Ammon's horn (tissue), 1 donor: Measurements from ENCODE around the gene LYVE1.

ENCODE experiments used
- DNase-seq: peaks from one replicate; pipeline ENCODE4 v3.0.0-alpha.2; 2016; ENCODE audit warnings: low spot score

Gene LYVE1

DNA sequence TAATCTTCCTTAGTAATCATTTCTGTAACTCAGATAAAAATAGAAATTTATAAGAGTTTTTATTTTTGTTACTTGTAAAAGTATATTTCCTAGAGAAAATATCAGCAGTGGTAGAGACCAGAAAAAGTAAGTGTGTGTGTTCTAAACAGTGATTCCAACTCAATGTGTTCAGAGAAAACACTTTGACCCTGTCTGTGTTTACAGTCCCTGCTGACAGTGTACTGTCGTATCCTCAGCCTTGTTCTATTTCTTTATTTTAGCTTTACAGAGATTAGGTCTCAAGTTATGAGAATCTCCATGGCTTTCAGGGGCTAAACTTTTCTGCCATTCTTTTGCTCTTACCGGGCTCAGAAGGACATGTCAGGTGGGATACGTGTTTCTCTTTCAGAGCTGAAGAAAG lies 10.2 kb downstream of the LYVE1 start:
- no peak for DNase-seq

- no peak for DNase-seq
These were observed 11.9 kb downstream of the LYVE1 start for GRCh38 chr11:10556590-10556989.

DNA sequence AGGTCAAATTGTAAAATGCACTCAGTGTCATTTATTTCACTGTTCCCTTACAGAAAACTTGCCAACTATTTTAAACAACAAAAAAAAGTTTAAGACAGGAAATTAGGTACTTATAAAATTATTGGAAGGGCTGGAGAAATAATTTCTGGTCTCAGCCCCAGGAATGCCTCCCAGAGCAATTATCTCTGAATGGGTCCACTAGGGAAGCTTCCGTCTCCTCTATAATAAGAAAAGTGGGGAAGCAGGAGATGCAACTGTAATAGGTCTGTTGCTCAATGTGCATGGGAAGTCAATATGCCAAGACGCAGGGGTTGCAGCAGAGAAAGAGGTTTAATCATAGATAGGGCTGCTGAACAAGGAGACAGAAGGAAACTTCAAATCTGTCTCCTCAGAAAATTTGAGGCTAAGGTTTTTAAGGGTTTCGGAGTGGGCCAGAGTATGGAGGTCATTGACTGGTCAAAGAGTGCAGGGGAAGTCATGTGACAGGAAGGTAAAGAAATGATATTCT lies 16.6 kb downstream of the LYVE1 start:
- no peak for DNase-seq

DNA sequence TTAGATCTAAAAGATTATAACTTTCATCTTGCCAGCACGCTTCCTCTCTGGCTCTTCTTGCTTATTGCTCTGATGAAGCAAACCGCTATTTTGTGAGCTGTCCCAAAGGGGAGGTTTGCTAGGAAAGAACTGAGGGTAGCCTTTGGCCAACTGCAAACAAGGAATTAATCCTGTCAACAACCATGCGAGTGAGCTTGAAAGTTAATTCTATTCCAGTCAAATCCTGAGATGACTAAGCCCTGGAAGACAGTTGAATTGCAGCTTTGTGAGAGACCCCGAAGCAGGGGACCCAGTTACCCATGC lies 17.2 kb downstream of the LYVE1 start:
- no peak for DNase-seq

DNA sequence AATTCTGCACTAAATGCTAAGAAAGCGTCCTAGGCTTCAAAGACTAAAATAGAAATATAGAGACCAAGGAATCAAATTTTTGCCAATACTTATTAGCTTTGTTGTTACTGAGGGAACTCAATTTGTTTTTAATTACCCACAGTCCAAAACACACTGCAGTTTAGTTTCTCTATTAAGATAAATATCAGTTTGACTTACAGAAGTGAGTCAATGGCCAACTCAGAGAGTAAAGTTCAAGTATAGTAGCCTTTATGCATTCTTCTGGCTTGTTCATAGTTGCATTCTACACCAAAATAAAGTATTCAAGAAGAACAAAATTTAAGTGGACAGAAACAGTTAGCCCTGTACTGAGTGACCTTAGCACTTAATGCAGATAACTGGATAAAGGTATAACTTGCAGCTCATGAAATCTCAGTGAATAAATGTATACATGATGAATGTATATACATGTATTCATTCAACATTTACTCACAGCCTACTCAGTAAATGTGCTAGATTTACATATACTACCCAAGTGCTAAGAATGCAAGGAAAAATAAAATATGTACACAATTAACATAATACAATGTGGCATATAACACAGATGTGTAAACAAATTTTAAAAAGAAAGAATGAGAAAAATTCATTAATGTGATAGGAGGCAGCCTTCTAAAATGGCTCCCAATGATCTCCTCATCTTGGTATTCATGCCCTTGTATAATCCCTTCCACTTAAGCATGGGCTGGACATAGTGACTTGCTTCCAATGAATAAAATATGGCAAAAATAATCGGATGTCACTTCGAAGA lies 17.8 kb downstream of the LYVE1 start:
- no peak for DNase-seq

- DNase-seq, result no peak
These were observed 23.7 kb downstream of the LYVE1 start for GRCh38 chr11:10544491-10545465.

DNA sequence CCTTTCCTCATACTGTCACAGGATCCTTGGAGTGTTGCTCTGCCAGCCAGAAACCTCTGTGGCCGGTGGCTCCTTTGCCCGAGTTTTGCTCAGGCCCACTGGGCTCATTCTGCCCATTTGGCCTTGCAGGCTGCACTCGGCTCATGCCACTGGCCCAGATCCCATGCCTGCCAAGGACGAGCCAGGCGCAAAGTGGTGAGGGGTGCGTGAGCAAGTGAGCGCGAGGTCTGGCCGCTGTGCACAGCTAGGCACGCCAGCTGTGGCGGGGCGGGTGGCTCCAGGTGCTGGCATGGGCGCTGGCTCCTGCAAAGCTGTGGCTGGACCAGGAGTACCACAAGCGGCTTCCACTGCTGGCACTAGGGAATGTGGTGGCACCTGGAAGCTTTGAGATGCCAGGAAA lies 24.7 kb downstream of the LYVE1 start:
- DNase-seq, result no peak

GRCh38 chr11:10542776-10543175 lies 25.7 kb downstream of the LYVE1 start:
- DNase-seq, result no peak

DNA sequence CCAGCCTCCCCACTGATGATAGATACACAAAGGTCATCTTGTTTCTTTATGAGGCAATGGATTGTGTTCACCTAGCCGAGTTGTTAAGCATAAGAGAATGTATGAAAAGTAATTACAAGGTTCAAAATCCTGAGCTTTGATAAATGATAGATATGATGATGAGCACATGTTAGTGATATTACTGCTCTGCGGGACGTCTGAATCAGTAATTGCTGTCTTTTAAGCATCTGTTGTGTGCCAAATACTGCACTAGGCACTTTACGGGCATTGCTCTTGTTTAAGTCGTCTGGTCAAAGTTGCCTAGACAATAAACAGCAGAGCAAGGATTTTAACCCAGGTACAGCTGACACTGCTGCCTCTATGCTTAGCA lies 26.9 kb downstream of the LYVE1 start:
- no peak for DNase-seq

- DNase-seq, result peak; percentile 96
These were observed 27.4 kb downstream of the LYVE1 start, which contains the start of gene RNF141 for GRCh38 chr11:10540915-10541560. RNF141 (minus strand) TSS chr11:10541187; CDS start chr11:10534158, 7,029 bp downstream.

GRCh38 chr11:10540546-10540914 lies 27.9 kb downstream of the LYVE1 start:
- DNase-seq, result peak; percentile 20

DNA sequence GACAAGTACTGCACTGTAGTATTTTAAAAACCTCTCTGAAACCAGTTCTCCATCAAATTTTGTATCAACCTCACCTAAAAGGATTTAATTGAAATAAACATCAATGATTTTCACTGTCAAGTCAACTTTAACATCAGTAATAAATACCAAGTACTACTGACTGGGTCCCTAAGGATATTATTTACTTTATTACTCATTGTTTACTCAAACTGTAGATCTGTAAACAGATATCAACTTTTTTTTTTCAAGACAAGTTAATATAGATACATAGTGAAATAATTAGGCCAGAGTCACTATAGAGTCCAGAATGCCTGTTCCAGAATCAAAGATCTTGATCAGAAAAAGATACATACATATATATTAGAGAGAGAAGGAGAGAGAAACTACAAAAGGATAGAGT lies 29.1 kb downstream of the LYVE1 start:
- DNase-seq, result no peak

- no peak for DNase-seq
These were observed 29.5 kb downstream of the LYVE1 start for GRCh38 chr11:10538924-10539323.

DNA sequence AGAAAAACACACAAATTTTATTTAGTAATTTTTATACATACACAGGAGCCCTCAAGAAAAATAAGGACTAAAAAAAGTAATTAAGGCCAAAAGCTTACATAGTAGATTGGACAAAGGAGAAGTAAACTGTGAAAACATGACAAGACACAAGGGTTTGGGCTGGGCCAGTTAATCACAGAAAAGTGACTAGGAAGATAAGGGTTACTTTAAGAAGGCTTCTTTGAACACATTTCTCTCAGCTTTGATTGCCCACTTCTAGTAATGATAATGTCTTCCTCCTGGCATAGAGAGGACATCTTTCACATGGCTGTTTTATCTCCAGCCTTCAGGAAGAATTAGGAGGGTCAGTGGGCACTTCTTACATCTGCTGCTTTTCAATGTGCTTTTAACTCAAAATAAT lies 30.9 kb downstream of the LYVE1 start:
- no peak for DNase-seq

DNA sequence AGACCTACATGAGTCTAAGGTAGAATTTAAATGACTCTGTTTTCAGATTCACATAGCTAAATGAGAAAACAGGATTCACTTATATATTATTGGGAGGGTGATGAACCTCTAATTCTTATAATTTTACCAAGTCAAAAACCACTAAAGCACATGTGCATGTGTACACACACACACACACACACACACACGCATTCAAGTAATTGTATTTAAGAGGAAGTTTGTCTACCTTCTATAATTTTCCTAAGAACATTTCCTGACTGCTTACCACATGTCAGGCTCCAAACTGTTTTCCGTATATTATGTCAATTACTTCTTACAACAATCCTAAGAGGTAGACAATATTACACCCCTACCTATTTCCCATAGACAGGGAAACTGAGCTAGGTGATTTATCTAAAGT lies 34.1 kb downstream of the LYVE1 start:
- DNase-seq, result no peak

DNA sequence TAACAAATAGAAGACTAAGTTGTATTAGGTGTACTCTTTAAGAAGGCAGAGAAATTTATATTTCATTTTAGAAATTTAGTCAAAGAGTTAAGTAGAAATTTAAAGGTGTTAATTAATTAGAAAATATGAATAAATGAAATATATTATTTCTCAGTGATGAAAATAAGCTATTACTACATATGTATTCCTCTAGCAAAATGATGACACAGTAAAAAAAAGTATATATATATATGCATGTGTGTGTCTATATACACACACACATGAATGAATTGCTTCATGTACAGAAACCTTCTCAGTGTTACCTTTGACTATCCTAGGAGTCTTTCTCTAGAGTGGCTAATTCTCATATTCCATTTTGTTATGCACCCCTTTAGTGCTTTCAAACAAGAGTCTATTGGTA lies 35.1 kb downstream of the LYVE1 start:
- DNase-seq, result no peak

DNA sequence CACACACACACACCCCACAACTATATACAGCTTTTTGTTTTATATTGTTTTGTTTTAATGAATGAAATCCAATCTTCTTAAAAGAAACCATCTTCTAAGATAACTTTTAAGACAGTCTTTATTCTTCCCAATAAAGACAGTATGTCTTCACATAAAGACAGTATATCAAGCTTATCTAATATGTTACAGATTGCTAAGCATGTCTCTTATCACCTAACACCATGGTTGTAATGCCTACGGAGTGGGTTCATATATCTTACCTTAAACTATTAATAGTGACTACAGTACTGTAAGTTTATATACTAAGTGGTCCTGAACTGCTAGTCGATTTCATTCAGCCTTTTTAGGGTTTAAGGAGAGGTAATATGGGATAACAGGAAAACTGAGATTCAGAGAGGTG lies 35.9 kb downstream of the LYVE1 start:
- DNase-seq, result no peak

DNA sequence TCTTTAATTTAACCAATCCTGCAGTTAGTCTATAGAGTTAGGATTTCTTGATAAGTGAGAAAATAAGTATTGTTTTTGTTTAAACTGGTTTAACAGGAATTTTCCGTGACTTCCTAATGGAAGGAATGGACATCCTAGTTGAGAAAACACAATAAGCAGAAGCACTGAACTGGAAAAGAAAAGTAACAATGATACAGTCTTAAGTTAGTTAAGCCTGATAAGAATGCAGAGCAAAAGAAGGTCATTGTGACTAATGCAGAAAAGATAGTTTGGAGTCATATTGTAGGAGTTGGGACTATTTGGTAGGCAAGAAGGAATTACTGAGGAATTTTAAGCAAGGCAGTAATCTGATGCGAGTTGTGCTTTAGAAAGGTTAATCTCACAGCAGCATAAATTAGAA lies 39.2 kb downstream of the LYVE1 start:
- no peak for DNase-seq

DNA sequence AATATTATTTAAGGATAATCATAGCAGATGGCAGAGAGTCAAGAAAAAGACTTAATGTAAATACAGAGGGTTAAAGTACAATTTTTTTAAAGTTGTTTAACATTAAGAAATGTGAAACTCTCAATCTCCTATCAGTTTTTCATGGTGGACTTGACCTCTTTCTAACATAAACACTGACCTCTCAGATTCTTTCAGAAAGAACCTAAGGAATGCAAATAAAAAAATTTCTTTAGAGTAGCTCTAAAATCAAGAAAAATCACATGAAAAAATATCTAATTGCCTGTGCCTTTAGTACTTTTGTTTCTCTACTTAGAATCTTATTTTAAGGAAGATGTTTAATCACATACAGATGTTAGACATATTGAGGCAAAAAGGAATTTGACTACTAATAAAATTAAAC lies 40.3 kb downstream of the LYVE1 start:
- no peak for DNase-seq

- peak; percentile 69 for DNase-seq
These were observed 41.2 kb downstream of the LYVE1 start for GRCh38 chr11:10526974-10527918.

DNA sequence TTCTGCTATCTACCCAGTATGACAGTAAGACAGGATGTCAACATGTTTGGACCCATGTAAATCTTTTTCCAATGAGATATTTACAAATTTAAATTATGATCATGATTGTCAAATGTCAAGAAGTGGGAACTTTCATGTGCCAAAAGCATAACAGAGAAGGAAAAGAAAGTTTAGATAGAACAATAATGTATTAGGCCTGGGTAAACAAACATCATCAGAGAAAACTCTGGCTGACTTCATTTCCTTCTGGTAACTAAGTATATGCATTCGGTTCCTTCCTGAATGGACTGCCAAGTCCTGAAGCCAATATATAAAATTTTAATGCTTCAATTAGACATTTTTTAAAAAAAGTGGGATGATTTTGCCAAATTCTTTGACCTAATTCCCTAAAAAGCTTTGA lies 44.0 kb downstream of the LYVE1 start:
- no peak for DNase-seq

DNA sequence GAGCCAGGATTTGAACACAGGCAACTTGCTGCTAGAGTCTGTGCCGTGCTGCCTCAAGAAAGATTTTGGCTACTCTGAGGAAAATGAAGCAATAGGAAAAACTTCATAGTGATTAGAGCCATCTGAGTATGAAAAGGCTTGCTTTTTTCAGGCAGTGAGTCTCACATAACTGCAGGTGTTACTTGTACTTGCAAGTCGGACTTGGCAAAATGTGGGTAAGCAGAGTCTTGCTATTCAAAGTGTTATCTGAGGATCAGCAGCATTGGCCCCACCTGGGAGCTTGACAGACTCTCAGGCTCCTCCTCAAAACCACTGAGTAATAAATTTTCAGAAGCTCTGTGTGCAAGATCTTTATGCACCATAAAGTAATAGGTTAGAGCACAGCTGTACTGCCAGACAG lies 45.5 kb downstream of the LYVE1 start:
- no peak for DNase-seq
